Measurements from ENCODE around the gene PATE4. TPM values are rescaled to one million over a fixed set of nuclear protein-coding genes. Genes with fewer than 3 reads are reported as not detected.

Gene PATE4
- total RNA-seq (not detected), polyA plus RNA-seq (not detected)
- long read RNA-seq, donor 1, result 0 reads
- long read RNA-seq, donor 2, result 0 reads
- long read RNA-seq, donor 3, result 0 reads
- long read RNA-seq, donor 4, result 0 reads
- long read RNA-seq, donor 5, result 0 reads
- long read RNA-seq, donor 6, result 0 reads
- long read RNA-seq, donor 7, result 0 reads
- long read RNA-seq, donor 8, result 0 reads
- long read RNA-seq, donor 9, result 0 reads
- long read RNA-seq, donor 10, result 0 reads

GRCh38 chr11:125833016-125833415 lies at the start of gene PATE4:
Gene PATE4, plus strand, starts transcription at chr11:125833316. Its CDS starts 44 bp downstream, at chr11:125833360.
- Histone ChIP-seq H3K27me3 (no peaks in the 10 kb centered on the region), H3K4me3 (no peak within 1 kb of the TSS), H3K9me3 (replicated peaks in 1 of 3) (no peaks in the 10 kb centered on the region), H3K4me1 (replicated peaks in 1 of 2) (no peaks in the 10 kb centered on the region), H3K36me3 (replicated peaks in 1 of 2) (no peaks in the 10 kb centered on the region), H3K27ac (no peak within 1 kb of the TSS)
- TF ChIP-seq, protein P1, sequence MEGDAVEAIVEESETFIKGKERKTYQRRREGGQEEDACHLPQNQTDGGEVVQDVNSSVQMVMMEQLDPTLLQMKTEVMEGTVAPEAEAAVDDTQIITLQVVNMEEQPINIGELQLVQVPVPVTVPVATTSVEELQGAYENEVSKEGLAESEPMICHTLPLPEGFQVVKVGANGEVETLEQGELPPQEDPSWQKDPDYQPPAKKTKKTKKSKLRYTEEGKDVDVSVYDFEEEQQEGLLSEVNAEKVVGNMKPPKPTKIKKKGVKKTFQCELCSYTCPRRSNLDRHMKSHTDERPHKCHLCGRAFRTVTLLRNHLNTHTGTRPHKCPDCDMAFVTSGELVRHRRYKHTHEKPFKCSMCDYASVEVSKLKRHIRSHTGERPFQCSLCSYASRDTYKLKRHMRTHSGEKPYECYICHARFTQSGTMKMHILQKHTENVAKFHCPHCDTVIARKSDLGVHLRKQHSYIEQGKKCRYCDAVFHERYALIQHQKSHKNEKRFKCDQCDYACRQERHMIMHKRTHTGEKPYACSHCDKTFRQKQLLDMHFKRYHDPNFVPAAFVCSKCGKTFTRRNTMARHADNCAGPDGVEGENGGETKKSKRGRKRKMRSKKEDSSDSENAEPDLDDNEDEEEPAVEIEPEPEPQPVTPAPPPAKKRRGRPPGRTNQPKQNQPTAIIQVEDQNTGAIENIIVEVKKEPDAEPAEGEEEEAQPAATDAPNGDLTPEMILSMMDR (IDR thresholded peaks at IDR 0.05), result no peak
- no peak for TF ChIP-seq POLR2A (IDR thresholded peaks at IDR 0.05)
- intact Hi-C loops (cut with DNase I), result no loop called here
- DNase-seq, result no peak
- 25 to 40% (median 33%) methylated on average over 3 of the region's 3 CpGs for WGBS, 4 donors

GRCh38 chr11:125784678-125785077 lies 48.4 kb upstream of the PATE4 start:
- Histone ChIP-seq H3K4me3 (no peak overlapping the region), H3K9me3 (replicated peaks in 1 of 3) (no peaks in the 10 kb centered on the region), H3K36me3 (replicated peaks in 1 of 2) (no peaks in the 10 kb centered on the region), H3K27me3 (no peaks in the 10 kb centered on the region), H3K27ac (no peak overlapping the region), H3K4me1 (replicated peaks in 1 of 2) (no peaks in the 10 kb centered on the region)
- TF ChIP-seq, protein P1 (IDR thresholded peaks at IDR 0.05), result no peak
- no peak for TF ChIP-seq POLR2A (IDR thresholded peaks at IDR 0.05)
- intact Hi-C loops (cut with DNase I), result no loop called here
- WGBS, 4 donors, result 29 to 55% (median 48%) methylated on average over 2 of the region's 2 CpGs
- DNase-seq, result no peak

- Histone ChIP-seq H3K4me1 (replicated peaks in 1 of 2) (no peaks in the 10 kb centered on the region), H3K36me3 (replicated peaks in 1 of 2) (no peaks in the 10 kb centered on the region), H3K9me3 (replicated peaks in 1 of 3) (no peaks in the 10 kb centered on the region), H3K27me3 (no peaks in the 10 kb centered on the region), H3K27ac (no peak within 1 kb of the TSS), H3K4me3 (no peak within 1 kb of the TSS)
- TF ChIP-seq, protein P1 (IDR thresholded peaks at IDR 0.05), result no peak
- no peak for TF ChIP-seq POLR2A (IDR thresholded peaks at IDR 0.05)
- WGBS, 4 donors, result 38 to 53% (median 42%) methylated on average over 2 of the region's 2 CpGs
- DNase-seq, result no peak
- intact Hi-C loops (cut with DNase I), result no loop called here
Observed at GRCh38 chr11:125787827-125788226, 45.3 kb upstream of the PATE4 start, which contains the start of gene PATE3. Gene PATE3, plus strand, starts transcription at chr11:125788127. Its CDS starts 25 bp downstream, at chr11:125788152.

DNA sequence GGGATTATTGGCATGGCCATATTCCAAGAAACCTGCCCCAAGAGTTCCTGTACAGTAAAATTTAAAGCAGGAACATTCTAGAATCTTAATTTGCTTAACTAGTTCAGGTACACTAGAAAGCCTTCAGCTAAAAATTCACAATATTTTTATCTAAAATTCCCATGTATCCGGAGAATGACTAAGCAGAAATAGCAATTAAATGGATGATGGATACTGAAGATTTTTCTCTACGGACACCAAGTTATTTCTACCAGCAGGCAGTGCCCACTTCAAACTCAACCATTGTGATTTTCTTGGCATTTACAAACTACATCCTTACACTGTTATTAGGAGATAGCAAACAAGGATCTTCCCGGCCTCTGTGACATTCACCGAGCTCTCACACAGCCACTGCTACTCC lies 42.3 kb upstream of the PATE4 start:
- Histone ChIP-seq H3K36me3 (replicated peaks in 1 of 2) (no peaks in the 10 kb centered on the region), H3K27ac (no peak overlapping the region), H3K4me3 (no peak overlapping the region), H3K9me3 (replicated peaks in 1 of 3) (no peaks in the 10 kb centered on the region), H3K27me3 (no peaks in the 10 kb centered on the region), H3K4me1 (replicated peaks in 1 of 2) (no peaks in the 10 kb centered on the region)
- 88 to 91% (median 89%) methylated on average over 4 of the region's 4 CpGs for whole genome bisulfite sequencing, 4 donors
- TF ChIP-seq, protein P1 (IDR thresholded peaks at IDR 0.05), result no peak
- TF ChIP-seq POLR2A (IDR thresholded peaks at IDR 0.05), result no peak
- no peak for DNase-seq
- intact Hi-C loops (cut with DNase I), result no loop called here

All from adrenal gland (tissue), 19 donors.